SK-N-SH (cell line): Measurements from ENCODE around the gene MARCHF11. TPM values are rescaled to one million over a fixed set of nuclear protein-coding genes. Genes with fewer than 3 reads are reported as not detected.

ENCODE experiments used
- CTCF ChIA-PET: fragments of 300-600, 350-600 bp; formaldehyde crosslinking; extraction: SDS; loops from one replicate; lab custom pipeline; 2021; lab: Yijun Ruan, JAX
- POLR2A ChIA-PET: fragments of 350-600 bp; sonication (Branson Sonifier 250); formaldehyde crosslinking; extraction: SDS; loops from one replicate; lab custom pipeline; 2020; ENCODE audit warnings: antibody characterized with exemption, inconsistent platforms; lab: Yijun Ruan, JAX
- DNase-seq: peaks from one replicate; pipeline ENCODE4 v3.0.0; 2012
- H2AFZ ChIP-seq: fragments of 200-600 bp; sonication (generic); 2 replicates; pipeline ENCODE4 v1.8.1; 2016; ENCODE audit warnings: antibody characterized with exemption, mild to moderate bottlenecking, low read depth
- H3F3A ChIP-seq: fragments of 200-600 bp; sonication (generic); replicated peaks from 2 replicates; pipeline ENCODE3; 2016; ENCODE audit warnings: antibody characterized with exemption, mild to moderate bottlenecking; ENCODE audit not compliant: insufficient read depth
- H3K27ac ChIP-seq, 2 experiments: fragments of 200-500 bp in 1 of 2; fragments of 200-600 bp in 1 of 2; sonication (Bioruptor generic) in 1 of 2; sonication (generic), shearing (Covaris generic) in 1 of 2; 2 replicates each; pipeline versions ENCODE4 v1.5.1 to v1.6.1; 2014 to 2016; ENCODE audit warnings: low read depth in 2 of 2, inconsistent platforms in 1 of 2, low read length in 1 of 2, mild to moderate bottlenecking in 1 of 2, mixed read lengths in 1 of 2
- H3K27me3 ChIP-seq: fragments of 200-600 bp; sonication (generic), shearing (Covaris generic); 2 replicates; pipeline ENCODE4 v1.6.1; 2016; ENCODE audit warnings: mixed run types; ENCODE audit not compliant: insufficient read depth
- H3K36me3 ChIP-seq, 2 experiments: fragments of 200-500 bp in 1 of 2; fragments of 200-600 bp in 1 of 2; sonication (Bioruptor generic) in 1 of 2; sonication (generic) in 1 of 2; replicated peaks in 1 of 2; 2 replicates each; pipeline versions ENCODE3 to v1.5.1; 2014 to 2016; ENCODE audit warnings: low read length in 1 of 2, mild to moderate bottlenecking in 1 of 2; ENCODE audit not compliant: insufficient read depth in 2 of 2, control insufficient read depth in 1 of 2
- H3K4me1 ChIP-seq, 2 experiments: fragments of 200-500 bp in 1 of 2; fragments of 200-600 bp in 1 of 2; sonication (Bioruptor generic) in 1 of 2; sonication (generic), shearing (Covaris generic) in 1 of 2; 2 replicates each; pipeline versions ENCODE4 v1.5.1 to v1.6.1; 2014 to 2016; ENCODE audit warnings: low read depth in 1 of 2, low read length in 1 of 2, mixed run types in 1 of 2; ENCODE audit not compliant: insufficient read depth in 2 of 2, control insufficient read depth in 1 of 2
- H3K4me2 ChIP-seq: fragments of 200-600 bp; sonication (generic), shearing (Covaris generic); 2 replicates; pipeline ENCODE4 v1.6.1; 2017; ENCODE audit warnings: mixed run types
- H3K4me3 ChIP-seq, 2 experiments: fragments of 200-500 bp in 1 of 2; fragments of 200-600 bp in 1 of 2; sonication (Bioruptor generic) in 1 of 2; sonication (generic), shearing (Covaris generic) in 1 of 2; 2 replicates each; pipeline versions ENCODE4 v1.5.1 to v1.8.1; 2014 to 2016; ENCODE audit warnings: low read depth in 2 of 2, inconsistent platforms in 1 of 2, low read length in 1 of 2, mild to moderate bottlenecking in 1 of 2, mixed read lengths in 1 of 2, moderate library complexity in 1 of 2
- H3K79me2 ChIP-seq: fragments of 200-600 bp; sonication (generic); 2 replicates; pipeline ENCODE4 v1.8.1; 2017; ENCODE audit warnings: mild to moderate bottlenecking; ENCODE audit not compliant: insufficient read depth
- H3K9ac ChIP-seq: fragments of 200-600 bp; sonication (generic); 2 replicates; pipeline ENCODE4 v1.6.1; 2017; ENCODE audit warnings: mixed run types
- H3K9me2 ChIP-seq: fragments of 200-600 bp; sonication (generic); 2 replicates; pipeline ENCODE4 v1.6.1; 2017; ENCODE audit warnings: mixed run types
- H3K9me3 ChIP-seq: fragments of 200-600 bp; sonication (generic); 2 replicates; pipeline ENCODE4 v1.6.1; 2017; ENCODE audit warnings: mixed run types, mild to moderate bottlenecking, moderate library complexity
- H4K20me1 ChIP-seq: fragments of 200-600 bp; sonication (generic); 2 replicates; pipeline ENCODE4 v1.6.1; 2017; ENCODE audit warnings: mild to moderate bottlenecking, mixed run types; ENCODE audit not compliant: insufficient read depth
- CHD2 ChIP-seq: fragments of 150-350 bp; IDR thresholded peaks from 2 replicates; pipeline ENCODE4 v1.6.1; 2018; ENCODE audit warnings: low read length; ENCODE audit not compliant: partially characterized antibody
- ELF1 ChIP-seq: IDR thresholded peaks from 2 replicates; pipeline ENCODE4 v1.4.0; 2012
- EP300 ChIP-seq, 2 experiments: IDR thresholded peaks; 2 replicates each; pipeline versions ENCODE4 v1.4.0 to v1.6.1; 2012; ENCODE audit warnings: borderline replicate concordance in 1 of 2, low read depth in 1 of 2, low read length in 1 of 2
- FOSL2 ChIP-seq: IDR thresholded peaks from 2 replicates; pipeline ENCODE4 v1.4.0; 2012; ENCODE audit warnings: low read depth, mild to moderate bottlenecking, moderate library complexity, borderline replicate concordance
- GABPA ChIP-seq: IDR thresholded peaks from 2 replicates; pipeline ENCODE4 v1.4.0; 2012; ENCODE audit warnings: low read depth, mild to moderate bottlenecking
- GATA2 ChIP-seq: sonication (generic); formaldehyde crosslinking; IDR thresholded peaks from 2 replicates; pipeline ENCODE4 v1.5.0; 2020; ENCODE audit warnings: mild to moderate bottlenecking, missing genetic modification reagents
- IRF3 ChIP-seq: fragments of 150-350 bp; IDR thresholded peaks from 2 replicates; pipeline ENCODE4 v1.6.1; 2016; ENCODE audit warnings: mild to moderate bottlenecking, low read depth, low read length
- JUND ChIP-seq: IDR thresholded peaks from 2 replicates; pipeline ENCODE4 v1.4.0; 2012
- MAX ChIP-seq: IDR thresholded peaks from 2 replicates; pipeline ENCODE4 v1.4.0; 2012; ENCODE audit warnings: low read depth
- MEF2A ChIP-seq: IDR thresholded peaks from 2 replicates; pipeline ENCODE4 v1.4.0; 2012; ENCODE audit warnings: low read depth, borderline replicate concordance
- NFIC ChIP-seq: IDR thresholded peaks from 2 replicates; pipeline ENCODE4 v1.4.0; 2012; ENCODE audit warnings: borderline replicate concordance
- PBX3 ChIP-seq: IDR thresholded peaks from 2 replicates; pipeline ENCODE4; 2012
- POLR2AphosphoS5 ChIP-seq: IDR thresholded peaks from 2 replicates; pipeline ENCODE4 v1.6.1; 2012; ENCODE audit warnings: low read depth, low read length
- RAD21 ChIP-seq: IDR thresholded peaks from 2 replicates; pipeline ENCODE4 v1.6.1; 2012; ENCODE audit warnings: mild to moderate bottlenecking, low read length
- RCOR1 ChIP-seq: fragments of 150-350 bp; IDR thresholded peaks from 2 replicates; pipeline ENCODE4 v1.6.1; 2017; ENCODE audit warnings: antibody characterized with exemption, low read length
- RXRA ChIP-seq: IDR thresholded peaks from 2 replicates; pipeline ENCODE4 v1.4.0; 2012; ENCODE audit warnings: low read depth, mild to moderate bottlenecking, borderline replicate concordance
- SIN3A ChIP-seq: IDR thresholded peaks from 2 replicates; pipeline ENCODE4 v1.6.1; 2012; ENCODE audit warnings: low read depth, mild to moderate bottlenecking, low read length, moderate library complexity, borderline replicate concordance
- TCF12 ChIP-seq: IDR thresholded peaks from 2 replicates; pipeline ENCODE4 v1.4.0; 2012
- USF2 ChIP-seq: fragments of 150-350 bp; IDR thresholded peaks from 2 replicates; pipeline ENCODE4 v1.6.1; 2017; ENCODE audit warnings: antibody characterized with exemption, low read length, low read depth, borderline replicate concordance
- WGBS: methylation state at CpG from one replicate; pipeline ENCODE4 v1.1.6; 2017; ENCODE audit warnings: low lambda C conversion rate; 5-methylcytosine and 5-hydroxymethylcytosine counted together
- polyA plus RNA-seq, 3 experiments: library from polyadenylated mRNA; depleted of rRNA; stranded (reverse); fragments of >200 nt; gene quantifications; 2 replicates each; pipeline ENCODE4 v1.2.3, GENCODE V29; 2012
- TF ChIP-seq, protein P1 (sequence below): fragments of 200-600 bp; sonication (generic); IDR thresholded peaks from 2 replicates; pipeline ENCODE4 v1.6.1; 2017; ENCODE audit warnings: antibody characterized with exemption, mild to moderate bottlenecking, moderate library complexity
- TF ChIP-seq, protein P2 (sequence below): IDR thresholded peaks from 2 replicates; pipeline ENCODE4 v1.4.0; 2012; ENCODE audit warnings: low read depth, borderline replicate concordance

The MARCHF11 gene
- polyA plus RNA-seq, 1 of the 3 experiments (the other 2 are of a cell fraction), result 1.7 TPM

GRCh38 chr5:16127865-16128544 is 51.6 kb downstream of the MARCHF11 start:
- Histone ChIP-seq H3K79me2 (no peaks in the 10 kb centered on the region), H3F3A (no peaks in the 10 kb centered on the region), H4K20me1 (no peaks in the 10 kb centered on the region), H3K27ac (no peak overlapping the region), H3K4me1 (peaks cover 0 to 20% of the 10 kb centered on the region in 2 experiments; a peak in 2 of 4 replicates), H3K4me3 (no peak overlapping the region), H3K9ac (no peak overlapping the region), H3K9me3 (no peaks in the 10 kb centered on the region), H3K4me2 (no peak overlapping the region), H2AFZ (no peak overlapping the region), H3K36me3 (peaks cover 0 to 6% of the 10 kb centered on the region in 2 experiments), H3K27me3 (no peaks in the 10 kb centered on the region), H3K9me2 (no peaks in the 10 kb centered on the region)
- POLR2A ChIA-PET, result no interaction called here
- WGBS, result 25% methylated on average over 4 of the region's 4 CpGs
- no peak for DNase-seq
- TF ChIP-seq CHD2 (no peak), RCOR1 (no peak), RAD21 (no peak), MAX (no peak), JUND (no peak), SIN3A (no peak), ELF1 (no peak)
- CTCF ChIA-PET, result interaction anchor here (0.8 to 1.8 kb wide), 3 partner anchors 11 to 328 kb away, joined by 3 to 7 read pairs (median 3); no protein-coding TSS in a partner anchor

- Histone ChIP-seq H2AFZ (no peak overlapping the region), H3K36me3 (peaks cover 0 to 16% of the 10 kb centered on the region in 2 experiments), H3K9ac (no peak overlapping the region), H3K9me2 (no peaks in the 10 kb centered on the region), H3F3A (no peaks in the 10 kb centered on the region), H3K4me2 (no peak overlapping the region), H3K79me2 (no peaks in the 10 kb centered on the region), H3K9me3 (no peaks in the 10 kb centered on the region), H4K20me1 (no peaks in the 10 kb centered on the region), H3K4me1 (no peaks in the 10 kb centered on the region; a peak in 1 of 4 replicates), H3K27ac (no peak overlapping the region), H3K27me3 (no peaks in the 10 kb centered on the region), H3K4me3 (no peak overlapping the region)
- no peak for DNase-seq
- ChIA-PET CTCF (interaction anchor here (1.5 kb wide), 2 partner anchors 12 to 302 kb away, joined by 3 to 7 read pairs; no protein-coding TSS in a partner anchor), POLR2A (no interaction called here)
- 79% methylated on average over 1 of the region's 3 CpGs for WGBS
- no peak for TF ChIP-seq EP300 (IDR thresholded peaks at IDR 0.05; ENCODE audit: borderline replicate concordance in 1 of 2, low read depth in 1 of 2, low read length in 1 of 2)
- TF ChIP-seq PBX3, result no peak
- TF ChIP-seq, protein P1, sequence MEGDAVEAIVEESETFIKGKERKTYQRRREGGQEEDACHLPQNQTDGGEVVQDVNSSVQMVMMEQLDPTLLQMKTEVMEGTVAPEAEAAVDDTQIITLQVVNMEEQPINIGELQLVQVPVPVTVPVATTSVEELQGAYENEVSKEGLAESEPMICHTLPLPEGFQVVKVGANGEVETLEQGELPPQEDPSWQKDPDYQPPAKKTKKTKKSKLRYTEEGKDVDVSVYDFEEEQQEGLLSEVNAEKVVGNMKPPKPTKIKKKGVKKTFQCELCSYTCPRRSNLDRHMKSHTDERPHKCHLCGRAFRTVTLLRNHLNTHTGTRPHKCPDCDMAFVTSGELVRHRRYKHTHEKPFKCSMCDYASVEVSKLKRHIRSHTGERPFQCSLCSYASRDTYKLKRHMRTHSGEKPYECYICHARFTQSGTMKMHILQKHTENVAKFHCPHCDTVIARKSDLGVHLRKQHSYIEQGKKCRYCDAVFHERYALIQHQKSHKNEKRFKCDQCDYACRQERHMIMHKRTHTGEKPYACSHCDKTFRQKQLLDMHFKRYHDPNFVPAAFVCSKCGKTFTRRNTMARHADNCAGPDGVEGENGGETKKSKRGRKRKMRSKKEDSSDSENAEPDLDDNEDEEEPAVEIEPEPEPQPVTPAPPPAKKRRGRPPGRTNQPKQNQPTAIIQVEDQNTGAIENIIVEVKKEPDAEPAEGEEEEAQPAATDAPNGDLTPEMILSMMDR, result no peak
- TF ChIP-seq RAD21, result no peak
- TF ChIP-seq RXRA, result no peak
- TF ChIP-seq NFIC, result no peak
- TF ChIP-seq GABPA, result no peak
- TF ChIP-seq IRF3, result no peak
- TF ChIP-seq MEF2A, result no peak
- no peak for TF ChIP-seq SIN3A
- no peak for TF ChIP-seq TCF12
- TF ChIP-seq GATA2 (CRISPR knock-in tag), result no peak
- TF ChIP-seq, protein P2, sequence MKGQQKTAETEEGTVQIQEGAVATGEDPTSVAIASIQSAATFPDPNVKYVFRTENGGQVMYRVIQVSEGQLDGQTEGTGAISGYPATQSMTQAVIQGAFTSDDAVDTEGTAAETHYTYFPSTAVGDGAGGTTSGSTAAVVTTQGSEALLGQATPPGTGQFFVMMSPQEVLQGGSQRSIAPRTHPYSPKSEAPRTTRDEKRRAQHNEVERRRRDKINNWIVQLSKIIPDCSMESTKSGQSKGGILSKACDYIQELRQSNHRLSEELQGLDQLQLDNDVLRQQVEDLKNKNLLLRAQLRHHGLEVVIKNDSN, result no peak
- TF ChIP-seq POLR2AphosphoS5, result no peak
- no peak for TF ChIP-seq ELF1
- no peak for TF ChIP-seq CHD2
- TF ChIP-seq JUND, result no peak
- TF ChIP-seq FOSL2, result no peak
- TF ChIP-seq USF2, result no peak
These were observed 59.0 kb downstream of the MARCHF11 start for GRCh38 chr5:16120579-16120978.
